ENCODE measurements around the gene RHPN2. TPM values are rescaled to one million over a fixed set of nuclear protein-coding genes. Genes with fewer than 3 reads are reported as not detected.
"Not testable (repeated sequence)": the region's sequence is repeated elsewhere in the genome, so short reads cannot be mapped to it uniquely, and the experiment has no call there.

Gene RHPN2
- polyA plus RNA-seq, 4 donors: 17.5 to 22.3 (median 18.5) TPM

DNA sequence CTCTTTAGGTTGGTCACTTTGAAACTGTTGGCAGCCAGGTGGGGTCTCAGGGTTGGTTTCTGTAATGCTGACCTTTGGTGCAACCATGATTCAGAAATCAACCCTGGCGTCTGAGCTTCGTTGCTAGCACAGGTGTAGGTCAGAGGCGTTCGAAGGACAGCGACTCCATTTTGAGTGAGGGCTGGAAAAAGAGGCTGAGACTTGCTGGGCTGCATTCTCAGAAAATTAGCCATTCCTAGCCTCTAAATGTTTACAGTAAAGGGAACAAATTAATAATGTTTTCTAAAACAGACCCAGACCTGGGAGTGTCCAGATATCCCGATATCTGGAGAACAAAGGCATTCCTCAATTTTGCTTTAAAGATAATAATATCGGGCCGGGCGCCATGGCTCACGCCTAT, 29.2 kb downstream of the RHPN2 start:
- no peak for DNase-seq (ENCODE audit: low read depth in 4 of 4, low spot score in 2 of 4)

DNA sequence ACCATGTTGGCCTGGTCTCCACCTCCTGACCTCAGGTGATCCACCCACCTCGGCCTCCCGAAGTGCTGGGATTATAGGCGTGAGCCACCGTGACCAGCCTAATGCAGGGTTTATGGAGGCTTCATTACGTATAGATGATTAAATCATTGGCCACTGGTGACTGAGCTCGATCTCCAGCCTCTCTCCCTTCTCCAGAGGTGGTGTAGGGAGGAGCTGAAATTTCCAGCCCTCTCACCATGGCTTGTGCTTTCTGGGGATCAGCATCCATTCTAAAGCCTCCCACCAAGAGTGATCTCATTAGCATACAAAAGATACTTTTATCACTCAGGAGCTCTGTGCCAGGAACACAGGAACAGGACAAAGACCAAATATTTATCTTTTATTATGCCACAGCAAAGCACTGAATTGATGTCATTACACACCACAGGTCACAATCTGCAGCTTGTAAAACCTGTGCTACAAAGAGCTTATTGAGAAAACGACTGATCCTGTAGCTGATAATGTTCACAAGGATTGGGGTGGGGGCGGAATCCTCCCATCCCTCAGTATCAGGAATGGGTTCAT, 32.4 kb downstream of the RHPN2 start:
- no peak for DNase-seq (ENCODE audit: low read depth in 4 of 4, low spot score in 2 of 4)

DNA sequence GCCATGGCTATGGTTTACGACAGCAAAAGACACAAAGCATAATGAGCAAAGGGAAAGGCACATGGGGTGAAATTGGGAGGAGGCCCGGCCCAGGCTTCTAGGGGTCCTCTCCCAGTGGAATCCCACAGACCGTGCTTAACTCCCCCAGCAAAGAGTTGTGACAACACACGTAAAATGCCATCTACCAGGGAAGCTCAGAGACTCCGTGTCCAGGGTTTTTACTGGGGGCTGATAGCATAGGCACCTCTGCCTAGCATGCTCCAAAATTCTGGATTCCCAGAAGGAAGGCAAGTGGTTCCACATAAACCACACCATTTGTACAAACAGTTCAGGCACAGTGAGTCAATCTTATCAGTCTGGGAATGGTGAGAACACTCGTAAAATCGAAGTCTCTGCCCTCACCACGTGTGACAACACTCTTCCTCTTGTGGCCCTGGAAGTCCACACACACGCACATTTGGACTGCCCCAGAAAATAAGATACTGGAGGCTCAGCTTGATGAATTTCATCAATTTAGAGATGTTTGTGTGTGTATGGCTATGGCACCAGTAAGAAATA, 34.9 kb downstream of the RHPN2 start:
- no peak for DNase-seq (ENCODE audit: low read depth in 4 of 4, low spot score in 2 of 4)

DNA sequence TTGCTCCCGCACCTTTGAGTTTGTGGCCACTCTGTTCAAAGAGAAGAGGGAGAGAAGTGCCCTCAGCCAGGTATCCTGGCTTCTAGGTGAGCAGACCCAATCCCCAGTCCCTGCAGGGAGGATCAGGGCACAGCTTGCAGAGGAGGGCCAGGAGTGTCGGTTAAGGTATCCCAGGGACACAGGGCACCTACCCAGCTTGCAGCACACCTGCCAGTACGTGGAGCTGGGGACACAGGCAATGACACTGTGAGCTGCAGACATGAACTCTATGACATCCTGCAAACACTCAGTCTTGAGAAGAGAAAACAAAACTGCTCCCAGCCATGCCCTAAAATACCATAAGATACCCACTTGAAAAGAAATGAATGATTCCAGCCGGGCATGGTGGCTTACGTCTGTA, 38.1 kb downstream of the RHPN2 start:
- not testable (repeated sequence) for DNase-seq (ENCODE audit: low read depth in 4 of 4, low spot score in 2 of 4)

DNA sequence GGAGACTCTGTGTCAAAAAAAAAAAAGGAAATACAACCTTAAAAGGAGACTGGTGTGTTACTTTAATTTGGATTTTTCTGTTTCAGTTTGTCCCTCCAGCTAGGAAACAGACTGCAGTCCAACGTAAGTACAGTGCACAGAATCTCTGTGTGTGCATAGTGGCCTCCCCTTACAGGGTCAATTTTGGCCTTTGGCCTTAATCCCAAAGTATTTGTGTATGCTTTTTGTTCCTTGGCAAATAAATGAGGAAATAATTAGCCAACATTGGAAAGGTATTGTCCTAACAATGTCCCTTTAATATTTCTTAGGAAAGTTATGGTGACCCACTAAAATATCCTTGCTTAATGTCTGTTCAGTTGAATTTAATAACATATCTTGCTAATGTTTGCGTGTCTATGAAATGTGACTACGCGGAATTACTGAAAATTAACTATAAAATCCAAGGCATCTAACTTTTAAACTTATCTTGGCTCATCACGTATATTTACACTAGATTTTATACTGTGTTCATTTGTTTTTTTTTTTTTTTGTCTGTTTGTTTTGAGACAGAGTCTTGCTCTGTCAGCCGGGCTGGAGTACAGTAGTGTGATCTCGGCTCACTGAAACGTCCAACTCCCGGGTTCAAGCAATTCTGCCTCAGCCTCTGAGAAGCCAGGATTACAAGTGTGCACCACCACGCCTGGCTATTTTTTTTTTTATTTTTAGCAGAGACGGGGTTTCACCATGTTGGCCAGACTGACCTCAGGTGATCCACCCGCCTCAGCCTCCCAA, 39.0 kb downstream of the RHPN2 start:
- DNase-seq (ENCODE audit: low read depth in 4 of 4, low spot score in 2 of 4): not testable (repeated sequence)

DNA sequence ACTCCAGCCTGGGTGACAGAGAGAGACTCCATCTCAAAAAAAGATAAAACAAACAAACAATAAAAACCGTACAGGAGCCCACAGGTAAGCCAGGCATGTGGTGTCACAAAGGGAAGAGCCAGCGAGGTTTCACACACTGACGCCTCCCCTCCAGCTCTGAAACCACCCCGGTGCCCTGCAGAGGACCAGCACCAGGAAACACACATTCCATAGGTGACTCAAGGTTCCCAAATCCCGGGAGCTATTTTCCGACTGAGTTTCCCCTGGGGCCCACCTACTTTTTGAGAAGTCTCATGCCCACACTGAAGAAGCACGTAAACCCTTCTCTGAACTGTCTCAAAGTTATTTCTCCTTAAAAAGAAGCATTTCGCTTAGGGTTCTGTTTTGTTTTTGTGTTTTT, 40.3 kb downstream of the RHPN2 start:
- DNase-seq (ENCODE audit: low read depth in 4 of 4, low spot score in 2 of 4): no peak

DNA sequence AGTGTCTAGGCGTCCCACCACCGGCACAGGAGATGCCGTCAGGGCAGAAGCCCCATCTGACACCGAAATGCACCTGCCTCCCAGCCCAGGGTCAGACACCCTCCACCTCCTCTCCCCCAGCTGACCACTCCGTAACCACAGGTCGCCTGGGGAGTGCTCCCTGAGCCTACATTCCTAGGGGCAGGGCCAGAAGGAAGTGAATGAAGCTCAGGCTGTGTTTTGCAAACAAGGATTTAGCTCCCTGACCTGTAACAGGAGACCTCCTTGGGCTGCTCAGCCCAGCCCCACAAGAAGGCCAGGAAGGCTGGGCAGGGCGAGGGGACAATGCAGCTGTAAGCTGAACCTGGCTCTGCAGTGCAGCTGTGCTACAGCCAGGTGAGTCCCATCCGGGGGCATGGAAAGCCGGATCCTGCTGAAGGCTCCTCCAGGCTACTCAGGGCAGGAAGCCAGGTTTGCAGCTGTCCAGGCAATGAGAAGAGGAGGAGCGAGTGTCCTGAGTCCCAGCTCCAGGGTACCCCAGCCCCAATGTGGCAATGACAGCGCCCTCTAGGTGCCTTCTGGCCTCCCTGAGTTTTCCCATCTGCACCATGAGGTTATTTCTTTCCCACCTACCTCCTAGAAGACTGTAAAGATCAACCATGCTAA, 42.1 kb downstream of the RHPN2 start:
- no peak for DNase-seq (ENCODE audit: low read depth in 4 of 4, low spot score in 2 of 4)

DNA sequence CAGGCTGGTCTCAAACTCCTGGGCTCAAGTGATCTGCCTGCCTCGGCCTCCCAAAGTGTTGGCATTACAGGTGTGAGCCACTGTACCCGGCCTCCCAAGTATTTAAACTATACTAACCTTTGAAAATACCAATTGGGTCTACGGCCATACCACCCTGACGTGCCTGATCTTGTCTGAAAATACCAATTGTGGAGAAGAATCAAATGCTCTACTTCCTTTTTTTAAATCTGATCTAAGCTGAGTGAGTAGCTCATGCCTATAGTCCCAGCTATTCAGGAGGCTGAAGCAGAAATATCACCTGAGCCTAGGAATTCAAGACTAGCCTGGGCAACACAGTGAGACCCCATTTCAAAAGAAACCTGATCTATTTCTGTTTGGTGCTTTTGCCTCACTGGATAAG, 53.8 kb downstream of the RHPN2 start:
- not testable (repeated sequence) for DNase-seq (ENCODE audit: low read depth in 4 of 4, low spot score in 2 of 4)

DNA sequence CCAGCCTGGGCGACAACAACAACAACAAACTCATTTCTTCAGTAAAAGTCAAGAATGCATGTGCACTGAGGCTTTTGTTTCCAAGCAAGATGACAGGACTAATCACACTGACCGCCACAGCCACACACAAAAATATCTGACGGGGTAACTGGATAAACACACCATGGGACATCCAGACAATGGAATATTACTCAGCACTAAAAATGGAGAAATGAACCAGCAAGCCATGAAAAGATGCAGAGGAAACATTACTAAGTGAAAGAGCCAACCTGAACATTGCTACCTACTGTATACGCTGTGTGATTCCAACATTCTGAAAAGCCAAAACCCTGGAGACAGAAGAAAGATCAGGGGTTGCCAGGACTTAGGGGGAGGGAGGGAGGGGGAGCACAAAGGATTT, 56.0 kb downstream of the RHPN2 start:
- no peak for DNase-seq (ENCODE audit: low read depth in 4 of 4, low spot score in 2 of 4)

DNA sequence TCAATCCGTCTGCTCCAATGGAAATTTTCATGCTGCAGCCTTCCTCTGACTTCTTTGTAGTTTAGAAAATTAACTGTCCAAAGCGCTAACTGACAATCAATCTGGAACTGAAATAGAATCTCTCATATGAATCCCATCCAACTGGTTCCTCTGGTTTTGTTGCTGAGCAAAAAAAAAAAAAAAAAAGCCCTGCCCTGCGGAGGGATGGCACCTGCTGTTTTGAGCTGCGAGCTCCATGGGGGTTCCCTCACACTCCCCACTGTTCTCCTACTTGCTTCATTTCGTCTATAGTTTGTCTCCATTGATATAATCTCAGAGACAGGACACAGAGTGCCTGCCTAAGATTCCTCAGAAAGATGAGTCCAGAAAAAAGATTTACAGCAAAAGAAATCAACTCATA, 59.2 kb downstream of the RHPN2 start:
- no peak for DNase-seq (ENCODE audit: low read depth in 4 of 4, low spot score in 2 of 4)

DNA sequence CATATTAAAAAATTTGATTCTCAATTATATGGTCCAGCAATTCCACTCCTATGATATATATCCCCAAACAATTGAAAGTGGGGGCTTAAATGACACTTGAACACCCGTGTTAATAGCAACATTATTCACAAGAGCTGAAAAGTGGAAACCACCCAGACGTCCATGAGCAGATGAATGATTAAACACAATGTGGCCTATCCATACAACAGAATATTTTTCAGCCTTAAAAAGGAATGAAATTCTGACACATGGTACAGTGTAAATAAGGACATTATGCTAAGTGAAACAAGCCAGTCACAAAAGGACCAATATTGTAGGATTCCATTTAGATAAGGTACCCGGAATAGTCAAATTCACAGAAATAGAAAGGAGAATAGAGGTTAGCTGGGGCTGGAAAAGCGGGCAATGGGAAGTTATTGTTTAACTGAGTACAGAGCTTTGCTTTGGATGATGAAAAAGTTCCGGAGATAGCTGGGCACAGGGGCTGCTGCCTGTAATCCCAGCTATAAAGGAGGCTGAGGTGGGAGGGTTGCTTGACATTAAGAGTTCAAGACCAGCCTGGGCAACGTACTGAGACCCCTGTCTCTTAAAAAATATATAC, 61.2 kb downstream of the RHPN2 start:
- DNase-seq (ENCODE audit: low read depth in 4 of 4, low spot score in 2 of 4): not testable (repeated sequence)

DNA sequence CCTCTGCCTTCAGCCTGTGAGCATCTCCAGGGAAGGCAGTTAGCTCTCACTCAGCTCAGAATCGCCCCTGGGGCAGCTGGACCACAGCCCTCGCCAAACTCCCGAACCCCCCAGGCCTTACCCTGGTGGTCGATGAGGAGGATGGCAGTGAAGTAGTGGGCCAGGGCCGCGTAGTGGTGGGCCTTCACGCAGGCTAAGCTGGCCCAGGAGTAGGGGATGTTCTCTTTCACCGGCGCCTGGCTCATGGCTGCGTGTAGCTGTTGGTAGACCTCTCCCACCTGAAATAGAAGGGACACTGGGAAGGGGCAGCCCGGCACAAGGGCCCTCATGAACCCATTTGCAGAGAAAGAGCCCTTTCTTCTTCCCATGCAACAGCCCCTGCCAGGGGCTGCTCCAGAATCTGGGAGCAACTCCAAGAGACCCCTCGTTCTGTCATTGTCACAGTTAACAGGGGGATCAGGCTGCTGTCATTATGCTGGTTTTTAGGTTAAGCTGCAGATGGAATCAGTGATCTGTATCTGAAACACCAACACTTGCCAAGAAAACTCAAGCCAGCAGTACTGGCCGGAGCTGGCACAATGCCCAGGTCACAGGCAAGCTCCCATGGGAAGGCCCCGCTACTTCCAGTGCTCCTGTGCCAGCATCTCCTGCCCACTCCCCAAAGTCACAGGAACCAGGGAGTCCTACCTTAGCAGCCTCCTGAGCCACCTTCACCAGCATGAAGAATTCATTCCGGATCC, 62.4 kb downstream of the RHPN2 start:
- DNase-seq (ENCODE audit: low read depth in 4 of 4, low spot score in 2 of 4): not testable (repeated sequence)

DNA sequence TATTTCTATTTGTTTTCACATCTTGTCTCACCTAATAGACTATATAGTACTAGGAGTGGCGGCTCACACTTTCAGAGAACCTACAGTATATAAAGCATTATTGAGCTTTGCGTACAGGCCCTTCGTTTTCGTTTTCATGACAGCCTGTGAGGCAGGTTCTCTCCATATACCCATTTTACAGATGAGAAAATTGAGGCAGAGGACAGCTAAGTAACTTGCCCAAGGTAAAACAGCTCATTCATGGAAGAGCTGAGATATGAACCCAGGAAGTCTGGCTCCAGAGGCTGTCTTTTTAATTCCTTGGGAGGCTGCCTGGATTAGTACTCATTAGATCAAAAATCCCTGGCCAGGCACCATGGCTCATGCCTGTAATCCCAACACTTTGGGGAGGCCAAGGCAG, 63.8 kb downstream of the RHPN2 start:
- DNase-seq (ENCODE audit: low read depth in 4 of 4, low spot score in 2 of 4): no peak

DNA sequence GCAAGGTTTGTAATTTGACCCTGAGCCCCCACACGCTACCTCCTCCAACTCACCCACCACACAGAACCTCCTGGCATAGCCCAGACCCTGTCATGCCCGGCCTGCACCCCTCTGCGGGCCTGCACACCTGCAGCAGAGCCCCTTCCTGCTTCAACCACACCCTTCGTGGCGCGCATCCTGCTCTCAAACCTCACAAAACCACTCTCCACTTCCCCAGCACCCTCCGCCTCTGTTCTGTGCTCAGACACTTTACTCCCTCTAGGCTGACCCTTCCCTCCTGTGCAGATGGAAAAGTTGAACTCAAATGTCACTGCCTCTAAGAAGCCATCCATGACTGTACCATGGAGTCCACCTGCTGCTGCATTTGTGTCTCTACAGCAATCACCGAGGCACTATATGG, 64.2 kb downstream of the RHPN2 start:
- DNase-seq (ENCODE audit: low read depth in 4 of 4, low spot score in 2 of 4): no peak

DNA sequence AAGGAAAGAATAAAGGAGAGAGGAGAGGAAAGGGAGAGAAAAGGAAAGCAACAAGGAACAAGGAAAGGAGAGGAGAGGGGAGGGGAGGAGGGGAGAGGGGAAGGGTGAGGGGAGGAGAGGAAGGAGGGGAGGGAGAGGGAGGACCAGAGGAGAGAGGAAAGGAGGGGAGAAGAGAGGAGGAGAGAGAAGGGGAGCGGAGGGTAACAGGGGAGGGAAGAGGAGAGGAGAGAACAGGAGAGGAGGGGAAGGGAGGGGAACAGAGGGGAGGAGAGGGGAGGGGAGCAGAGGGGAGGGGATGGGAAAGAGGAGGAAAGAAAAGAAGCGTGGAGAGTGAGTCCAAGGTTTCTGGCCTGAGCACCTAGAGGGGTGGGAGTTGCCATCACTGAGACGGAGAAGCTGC, 66.0 kb downstream of the RHPN2 start:
- DNase-seq (ENCODE audit: low read depth in 4 of 4, low spot score in 2 of 4): no peak

DNA sequence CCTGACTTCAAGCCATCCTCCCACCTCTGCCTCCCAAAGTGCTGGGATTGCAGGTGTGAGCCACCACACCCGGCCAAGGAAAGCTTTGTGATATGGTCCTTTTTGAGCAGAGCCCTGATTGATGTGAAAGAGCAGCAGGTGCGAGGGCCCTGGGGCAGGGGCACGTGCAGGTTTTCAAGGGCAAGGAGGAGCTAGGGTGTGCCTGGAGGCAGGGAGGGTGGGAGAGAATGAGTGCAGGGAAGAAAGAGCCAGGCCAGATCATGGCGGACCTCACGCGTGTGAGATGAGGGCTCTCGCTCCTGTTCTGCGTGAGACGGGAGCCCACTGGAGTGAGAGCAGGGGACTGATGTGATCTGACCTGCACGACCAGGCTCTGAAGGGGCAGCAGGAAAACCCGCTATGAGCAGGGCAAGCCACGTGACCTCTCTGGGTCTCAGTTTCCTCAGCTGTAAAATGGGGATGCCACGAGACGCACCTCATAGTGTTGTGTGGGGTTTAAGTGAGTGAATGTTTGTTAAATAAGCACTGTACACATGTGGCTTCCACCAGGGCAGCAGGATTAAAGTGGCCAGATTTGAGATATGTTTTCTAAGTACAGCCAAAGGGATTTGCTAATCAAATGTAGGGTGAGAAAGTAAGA, 66.9 kb downstream of the RHPN2 start:
- DNase-seq (ENCODE audit: low read depth in 4 of 4, low spot score in 2 of 4): no peak

DNA sequence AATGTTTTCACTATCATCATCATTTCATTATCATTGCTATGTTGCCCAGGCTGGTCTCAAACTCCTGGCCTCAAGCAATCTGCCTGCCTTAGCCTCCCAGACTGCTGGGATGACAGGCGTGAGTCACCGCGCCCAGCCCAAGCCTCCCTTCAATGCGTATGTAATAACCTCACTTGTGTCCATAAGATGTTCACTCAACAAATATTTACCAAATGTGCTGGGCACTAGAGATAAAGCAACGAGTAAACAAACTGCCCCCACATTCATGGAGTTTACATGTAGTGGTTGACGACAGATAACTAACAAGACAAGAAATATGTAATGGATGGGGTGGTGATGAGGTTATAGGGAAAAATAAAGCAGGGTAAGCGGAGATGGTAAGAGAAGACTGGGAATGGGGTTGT, 67.6 kb downstream of the RHPN2 start:
- DNase-seq (ENCODE audit: low read depth in 4 of 4, low spot score in 2 of 4): not testable (repeated sequence)

DNA sequence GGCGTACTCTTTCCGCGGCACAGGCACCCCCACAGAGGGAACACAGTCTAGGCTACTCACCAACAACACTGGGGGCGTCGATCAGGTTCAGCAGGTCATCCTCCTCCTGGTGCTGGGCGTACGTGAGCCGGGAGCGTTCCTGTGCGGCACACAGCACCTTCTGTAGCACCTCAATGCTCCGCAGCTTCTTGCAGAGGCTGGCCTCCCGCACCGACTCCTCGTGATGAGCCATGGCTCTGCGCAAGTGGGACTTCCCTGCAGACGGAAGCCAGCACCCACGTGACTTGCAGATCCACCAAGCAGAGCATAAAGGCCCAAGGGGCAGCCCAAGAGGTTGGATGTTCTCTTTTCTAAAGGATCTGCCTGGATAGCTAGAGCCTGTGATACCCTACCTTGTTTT, 68.7 kb downstream of the RHPN2 start:
- not testable (repeated sequence) for DNase-seq (ENCODE audit: low read depth in 4 of 4, low spot score in 2 of 4)

DNA sequence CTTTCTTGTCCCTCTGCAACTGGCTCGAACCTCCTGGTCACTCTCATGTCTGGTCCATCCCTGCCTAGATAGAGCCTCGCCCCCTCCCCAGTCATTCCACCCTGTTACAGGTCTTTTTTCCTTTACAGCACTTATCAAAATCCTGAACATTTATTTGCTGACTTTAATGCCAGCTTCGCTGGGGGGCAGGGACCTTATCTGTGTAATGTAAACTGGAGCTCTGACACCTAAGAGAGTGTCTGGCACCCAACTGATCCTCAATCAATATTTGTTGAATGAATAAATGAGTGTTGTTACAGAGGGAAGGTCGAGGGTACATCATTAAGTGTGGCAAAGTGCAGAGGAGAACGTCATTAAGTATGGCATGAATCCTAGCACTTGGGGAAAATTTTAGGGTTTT, 76.0 kb downstream of the RHPN2 start:
- no peak for DNase-seq (ENCODE audit: low read depth in 4 of 4, low spot score in 2 of 4)

DNA sequence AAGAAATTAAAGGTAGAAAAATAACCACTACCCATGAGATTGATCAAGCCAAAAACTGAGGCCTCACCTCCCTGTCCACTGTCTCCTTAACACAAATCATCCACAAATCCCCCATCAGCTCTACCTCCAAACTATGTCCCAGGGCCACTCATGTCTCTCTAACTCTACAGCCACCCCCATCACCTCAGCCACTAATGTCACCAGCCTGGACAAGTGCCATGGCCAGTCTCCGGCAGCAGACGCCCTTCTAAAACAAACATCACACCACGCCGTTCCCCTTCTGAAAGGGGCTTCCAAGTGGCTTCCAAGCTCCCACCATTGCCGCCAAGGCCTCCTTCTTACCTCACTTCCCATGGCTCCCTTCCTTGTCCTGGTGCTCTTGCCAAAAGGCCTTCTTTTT, 76.4 kb downstream of the RHPN2 start:
- DNase-seq (ENCODE audit: low read depth in 4 of 4, low spot score in 2 of 4): not testable (repeated sequence)

Data from left renal cortex interstitium (tissue), 4 donors.